ENCODE results near the gene STX18.

STX18 gene

GRCh38 chr4:4412641-4413372 is 129.0 kb downstream of the STX18 start:
- no peak for DNase-seq (ENCODE audit: low read depth)
- TF ChIP-seq CTCF (conservative IDR thresholded peaks at IDR 0.05; ENCODE audit: control insufficient read depth, insufficient read depth, low read depth, low read length): no peak
- H3K4me3 ChIP-seq (ENCODE audit: control insufficient read depth, low read depth, low read length): no peak overlapping the region

GRCh38 chr4:4411906-4412305 is 129.9 kb downstream of the STX18 start:
- DNase-seq (ENCODE audit: low read depth): no peak
- TF ChIP-seq CTCF (conservative IDR thresholded peaks at IDR 0.05; ENCODE audit: control insufficient read depth, insufficient read depth, low read depth, low read length): no peak
- no peak overlapping the region for H3K4me3 ChIP-seq (ENCODE audit: control insufficient read depth, low read depth, low read length)

GRCh38 chr4:4410271-4410670 is 131.6 kb downstream of the STX18 start:
- no peak overlapping the region for H3K4me3 ChIP-seq (ENCODE audit: control insufficient read depth, low read depth, low read length)
- DNase-seq (ENCODE audit: low read depth): no peak
- TF ChIP-seq CTCF (conservative IDR thresholded peaks at IDR 0.05; ENCODE audit: control insufficient read depth, insufficient read depth, low read depth, low read length): no peak

GRCh38 chr4:4409416-4410115 is 132.3 kb downstream of the STX18 start:
- TF ChIP-seq CTCF (conservative IDR thresholded peaks at IDR 0.05; ENCODE audit: control insufficient read depth, insufficient read depth, low read depth, low read length): no peak
- no peak overlapping the region for H3K4me3 ChIP-seq (ENCODE audit: control insufficient read depth, low read depth, low read length)
- DNase-seq (ENCODE audit: low read depth): no peak

GRCh38 chr4:4408576-4409335 is 133.1 kb downstream of the STX18 start:
- TF ChIP-seq CTCF (conservative IDR thresholded peaks at IDR 0.05; ENCODE audit: control insufficient read depth, insufficient read depth, low read depth, low read length): no peak
- no peak for DNase-seq (ENCODE audit: low read depth)

GRCh38 chr4:4408132-4408523 is 133.7 kb downstream of the STX18 start:
- no peak overlapping the region for H3K4me3 ChIP-seq (ENCODE audit: control insufficient read depth, low read depth, low read length)
- no peak for TF ChIP-seq CTCF (conservative IDR thresholded peaks at IDR 0.05; ENCODE audit: control insufficient read depth, insufficient read depth, low read depth, low read length)
- no peak for DNase-seq (ENCODE audit: low read depth)

More at GRCh38 chr4:4408576-4409335, 133.1 kb downstream of the STX18 start:
- H3K4me3 ChIP-seq (ENCODE audit: control insufficient read depth, low read depth, low read length): no peak overlapping the region
